Measurements from ENCODE around the gene GRIK4. TPM values are rescaled to one million over a fixed set of nuclear protein-coding genes. Genes with fewer than 3 reads are reported as not detected.

GRIK4 gene
- total and polyA plus RNA-seq, 2 of the 4 experiments (the other 2 are of a cell fraction): 0.18 to 0.38 TPM

GRCh38 chr11:120547811-120548681, 36.5 kb downstream of the GRIK4 start (continued):
- no peak for TF ChIP-seq ELK1 (IDR thresholded peaks at IDR 0.05; ENCODE audit: borderline replicate concordance, low read depth, low read length)

- in situ Hi-C loops (cut with MboI; ENCODE audit: low sequenced_read_pairs) (no loop called here), dilution Hi-C loops (cut with HindIII; ENCODE audit: low sequenced_read_pairs, unreplicated experiment) (no loop called here), intact Hi-C loops (cut with micrococcal nuclease) (loop anchor here (5.0 to 10.0 kb wide), 2 partner anchors 166 to 211 kb away; partner anchors contain the start of gene ARHGEF12)
- Histone ChIP-seq H3K4me1 (ENCODE audit: control insufficient read depth, insufficient read depth, low read length) (peaks cover 23% of the 10 kb centered on the region), H3K56ac (ENCODE audit: extremely low read depth, insufficient read depth, low read length) (peak overlapping the region; percentile 24; the same call in 1 of the 2 replicates), H2BK120ac (ENCODE audit: low read depth, low read length) (peak overlapping the region; percentile 89), H2AFZ (replicated peaks; ENCODE audit: low read length, poor library complexity) (peak overlapping the region; percentile 77), H3K27me3 (ENCODE audit: control insufficient read depth, insufficient read depth, low read length) (no peaks in the 10 kb centered on the region), H3K79me1 (ENCODE audit: low read depth in 1 of 2, low read length in 2 of 2) (no peaks in the 10 kb centered on the region), H3K4ac (ENCODE audit: low read depth, low read length) (peak overlapping the region; percentile 86), H2AK9ac (replicated peaks; ENCODE audit: low read depth, low read length, poor library complexity) (peak overlapping the region; percentile 96), H4K91ac (ENCODE audit: insufficient read depth, low read depth, low read length) (peak overlapping the region; percentile 85), H3K36me3 (ENCODE audit: control insufficient read depth, insufficient read depth, low read length) (no peaks in the 10 kb centered on the region), H2BK15ac (ENCODE audit: low read depth, low read length) (peak overlapping the region; percentile 73; the same call in 1 of the 3 replicates), H4K8ac (ENCODE audit: low read depth in 2 of 2, low read length in 2 of 2) (peak overlapping the region; percentile 33 to 67; a peak in 3 of 4 replicates), H2BK20ac (ENCODE audit: low read depth, low read length) (peak overlapping the region; percentile 75), H3K9me3 (ENCODE audit: control insufficient read depth, insufficient read depth, low read length) (no peaks in the 10 kb centered on the region), H3K9me1 (ENCODE audit: insufficient read depth, low read length) (peaks cover 24% of the 10 kb centered on the region), H4K20me1 (ENCODE audit: insufficient read depth, low read length) (peaks cover 10% of the 10 kb centered on the region), H3K18ac (ENCODE audit: low read depth, low read length) (peak overlapping the region; percentile 10), H2BK5ac (ENCODE audit: low read depth, low read length, poor library complexity, severe bottlenecking) (peak overlapping the region; percentile 64), H3K23ac (ENCODE audit: low read depth, low read length) (peak overlapping the region; percentile 39), H3K9ac (ENCODE audit: low read depth, low read length) (no peak overlapping the region), H3K14ac (replicated peaks; ENCODE audit: low read depth, low read length) (peak overlapping the region; percentile 35), H4K5ac (ENCODE audit: low read depth, low read length) (peak overlapping the region; percentile 23; the same call in 1 of the 2 replicates), H3K4me3 (ENCODE audit: insufficient read depth, low read depth, low read length) (no peak overlapping the region), H3K27ac (ENCODE audit: insufficient read depth, low read length) (peak overlapping the region; percentile 66; the same call in 1 of the 2 replicates), H2AK5ac (ENCODE audit: low read depth, low read length) (peak overlapping the region; percentile 82), H3K4me2 (ENCODE audit: low read depth, low read length) (no peak overlapping the region)
- ATAC-seq (ENCODE audit: low read depth) (no peak), DNase-seq (no peak)
- WGBS, 2 experiments (ENCODE audit: extremely low coverage in 2 of 2, insufficient read length in 1 of 2): 40% methylated on average over 1 of the region's 6 CpGs; no CpG with 5 or more reads in 1 of the 2 experiments
- no TSS peak for BruUV-seq (replicated peaks)
- ChIA-PET CTCF (interaction anchor here (0.7 to 2.2 kb wide), 2 partner anchors 31 to 100 kb away, joined by 3 to 7 read pairs; no protein-coding TSS in a partner anchor), POLR2A (ENCODE audit: unreplicated experiment) (no interaction called here)
- TF ChIP-seq MAFK (IDR thresholded peaks at IDR 0.05; ENCODE audit: low read depth, low read length) (no peak), NFE2L2 (IDR thresholded peaks at IDR 0.05; ENCODE audit: low read depth, low read length) (no peak), RAD21 (IDR thresholded peaks at IDR 0.05; ENCODE audit: low read length) (no peak), SMC3 (IDR thresholded peaks at IDR 0.05; ENCODE audit: low read depth, low read length) (no peak), MXI1 (IDR thresholded peaks at IDR 0.05; ENCODE audit: borderline replicate concordance, low read depth, low read length) (no peak), CTCF (conservative IDR thresholded peaks at IDR 0.05; ENCODE audit: low read depth, low read length) (no peak), POLR2A (IDR thresholded peaks at IDR 0.05; ENCODE audit: low read depth, low read length) (no peak), RCOR1 (IDR thresholded peaks at IDR 0.05; ENCODE audit: insufficient replicate concordance, low read length) (no peak), CHD1 (IDR thresholded peaks at IDR 0.05; ENCODE audit: low read depth, low read length) (no peak), USF2 (IDR thresholded peaks at IDR 0.05; ENCODE audit: low read depth, low read length) (no peak)
These were observed 37.2 kb downstream of the GRIK4 start for GRCh38 chr11:120548682-120549209.
